Measurements from ENCODE around the gene GNG12. TPM values are rescaled to one million over a fixed set of nuclear protein-coding genes. Genes with fewer than 3 reads are reported as not detected.

Gene GNG12
- total and polyA plus RNA-seq, 9 of the 15 experiments (the other 6 are each of a cell fraction or from before 2014, with no cell fraction given), result 2.6 to 6.0 (median 4.1) TPM

DNA sequence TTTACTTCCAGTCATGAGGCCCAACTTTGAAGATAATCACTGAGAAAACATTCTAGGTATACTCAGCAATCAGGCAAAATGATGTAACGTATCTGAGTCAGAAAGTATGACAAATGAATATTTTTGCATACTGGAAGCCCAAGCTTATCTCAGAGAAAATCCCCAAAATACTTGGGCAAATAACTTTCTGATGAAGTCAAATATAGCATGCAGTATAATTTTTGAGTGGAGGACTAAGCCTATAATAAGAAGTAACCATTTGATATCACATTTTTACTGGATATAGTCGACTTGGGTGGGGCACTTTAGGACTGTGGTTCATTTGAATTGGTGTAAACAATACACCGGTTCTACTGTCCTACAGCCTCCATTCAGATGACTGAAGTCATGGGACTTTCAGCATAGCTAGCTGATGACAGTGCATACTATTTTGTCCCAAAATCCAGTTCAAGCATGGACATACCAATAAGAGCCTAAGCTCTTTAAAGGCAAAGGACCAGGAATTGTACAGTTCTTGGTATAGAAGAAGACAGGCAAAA lies 150.5 kb downstream of the GNG12 start (continued):
- TF ChIP-seq PRPF4 (IDR thresholded peaks at IDR 0.05; ENCODE audit: insufficient read depth, low read depth, low read length, poor library complexity, severe bottlenecking), result no peak
- TF ChIP-seq, protein P1, sequence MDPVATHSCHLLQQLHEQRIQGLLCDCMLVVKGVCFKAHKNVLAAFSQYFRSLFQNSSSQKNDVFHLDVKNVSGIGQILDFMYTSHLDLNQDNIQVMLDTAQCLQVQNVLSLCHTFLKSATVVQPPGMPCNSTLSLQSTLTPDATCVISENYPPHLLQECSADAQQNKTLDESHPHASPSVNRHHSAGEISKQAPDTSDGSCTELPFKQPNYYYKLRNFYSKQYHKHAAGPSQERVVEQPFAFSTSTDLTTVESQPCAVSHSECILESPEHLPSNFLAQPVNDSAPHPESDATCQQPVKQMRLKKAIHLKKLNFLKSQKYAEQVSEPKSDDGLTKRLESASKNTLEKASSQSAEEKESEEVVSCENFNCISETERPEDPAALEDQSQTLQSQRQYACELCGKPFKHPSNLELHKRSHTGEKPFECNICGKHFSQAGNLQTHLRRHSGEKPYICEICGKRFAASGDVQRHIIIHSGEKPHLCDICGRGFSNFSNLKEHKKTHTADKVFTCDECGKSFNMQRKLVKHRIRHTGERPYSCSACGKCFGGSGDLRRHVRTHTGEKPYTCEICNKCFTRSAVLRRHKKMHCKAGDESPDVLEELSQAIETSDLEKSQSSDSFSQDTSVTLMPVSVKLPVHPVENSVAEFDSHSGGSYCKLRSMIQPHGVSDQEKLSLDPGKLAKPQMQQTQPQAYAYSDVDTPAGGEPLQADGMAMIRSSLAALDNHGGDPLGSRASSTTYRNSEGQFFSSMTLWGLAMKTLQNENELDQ (CRISPR knock-in tag; IDR thresholded peaks at IDR 0.05; ENCODE audit: borderline replicate concordance), result no peak
- no peak for TF ChIP-seq SAP30 (IDR thresholded peaks at IDR 0.05; ENCODE audit: borderline replicate concordance, insufficient read depth, low read depth, low read length, poor library complexity, severe bottlenecking)
- peak; percentile 76 for TF ChIP-seq EP400 (IDR thresholded peaks at IDR 0.05)
- TF ChIP-seq DACH1 (IDR thresholded peaks at IDR 0.05; ENCODE audit: partially characterized antibody), result peak; percentile 26
- no peak for TF ChIP-seq SRSF7 (optimal IDR thresholded peaks at IDR 0.05; ENCODE audit: low read depth, low read length)
- TF ChIP-seq ELF4 (CRISPR knock-in tag; IDR thresholded peaks at IDR 0.05), result no peak
- TF ChIP-seq ZNF444 (CRISPR knock-in tag; IDR thresholded peaks at IDR 0.05), result no peak
- TF ChIP-seq TSHZ1 (CRISPR knock-in tag; IDR thresholded peaks at IDR 0.05), result no peak
- TF ChIP-seq HMGXB4 (CRISPR knock-in tag; IDR thresholded peaks at IDR 0.05), result no peak
- TF ChIP-seq, protein P2, sequence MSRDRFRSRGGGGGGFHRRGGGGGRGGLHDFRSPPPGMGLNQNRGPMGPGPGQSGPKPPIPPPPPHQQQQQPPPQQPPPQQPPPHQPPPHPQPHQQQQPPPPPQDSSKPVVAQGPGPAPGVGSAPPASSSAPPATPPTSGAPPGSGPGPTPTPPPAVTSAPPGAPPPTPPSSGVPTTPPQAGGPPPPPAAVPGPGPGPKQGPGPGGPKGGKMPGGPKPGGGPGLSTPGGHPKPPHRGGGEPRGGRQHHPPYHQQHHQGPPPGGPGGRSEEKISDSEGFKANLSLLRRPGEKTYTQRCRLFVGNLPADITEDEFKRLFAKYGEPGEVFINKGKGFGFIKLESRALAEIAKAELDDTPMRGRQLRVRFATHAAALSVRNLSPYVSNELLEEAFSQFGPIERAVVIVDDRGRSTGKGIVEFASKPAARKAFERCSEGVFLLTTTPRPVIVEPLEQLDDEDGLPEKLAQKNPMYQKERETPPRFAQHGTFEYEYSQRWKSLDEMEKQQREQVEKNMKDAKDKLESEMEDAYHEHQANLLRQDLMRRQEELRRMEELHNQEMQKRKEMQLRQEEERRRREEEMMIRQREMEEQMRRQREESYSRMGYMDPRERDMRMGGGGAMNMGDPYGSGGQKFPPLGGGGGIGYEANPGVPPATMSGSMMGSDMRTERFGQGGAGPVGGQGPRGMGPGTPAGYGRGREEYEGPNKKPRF (IDR thresholded peaks at IDR 0.05; ENCODE audit: low read depth, low read length), result no peak
- TF ChIP-seq GABPA (tag; conservative IDR thresholded peaks at IDR 0.05; ENCODE audit: low read depth), result no peak
- TF ChIP-seq KDM1A (IDR thresholded peaks at IDR 0.05), result peak in 1 of 2 experiments; percentile 40; a peak in 2 of 4 replicates
- 0 out of 2 replicates have a peak, but pooled peaks have one; percentile 5 for TF ChIP-seq MITF (IDR thresholded peaks at IDR 0.05)
- no peak for TF ChIP-seq ZNF274 (IDR thresholded peaks at IDR 0.05; ENCODE audit: borderline replicate concordance, low read depth, low read length)

Measured in K562 (cell line).